ENCODE results near the gene MTG2.

MTG2 gene

DNA sequence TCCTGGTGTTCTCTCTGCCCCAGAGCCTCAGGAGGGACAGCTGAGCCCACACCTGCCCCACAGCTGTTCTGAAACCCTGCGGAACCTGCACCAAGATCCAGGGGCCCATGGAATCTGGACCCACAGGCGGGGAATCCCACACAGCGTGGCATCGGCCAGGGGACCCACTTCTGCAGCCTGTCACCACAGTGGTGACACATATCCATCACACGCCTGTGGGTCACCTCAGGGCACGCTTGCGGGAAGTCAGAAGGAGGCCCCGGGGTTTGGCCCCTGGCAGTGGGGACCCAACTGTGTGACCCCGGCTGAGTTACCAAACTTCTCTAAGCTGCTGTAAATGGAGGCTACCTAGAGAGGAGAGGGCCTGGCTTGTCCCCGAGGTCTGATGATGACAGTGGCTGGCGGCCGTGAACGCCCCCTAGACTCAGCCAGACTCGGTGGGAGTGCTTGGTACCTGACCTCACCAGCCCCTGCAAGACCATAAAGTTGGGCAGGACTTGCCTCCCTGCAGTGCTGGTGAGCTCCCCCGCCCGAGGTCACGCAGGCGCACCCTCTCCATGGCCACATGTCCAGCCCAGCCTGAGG lies 39.5 kb downstream of the MTG2 start:
- Histone ChIP-seq H3K27me3 (ENCODE audit: insufficient read depth, low read depth, severe bottlenecking) (no peaks in the 10 kb centered on the region), H3K36me3 (peaks cover 10% of the 10 kb centered on the region), H3K27ac (no peak overlapping the region), H3K4me3 (ENCODE audit: low read depth, low read length) (no peak overlapping the region), H3K9me3 (ENCODE audit: severe bottlenecking) (no peaks in the 10 kb centered on the region)
- no peak for DNase-seq
- TF ChIP-seq, protein P1, sequence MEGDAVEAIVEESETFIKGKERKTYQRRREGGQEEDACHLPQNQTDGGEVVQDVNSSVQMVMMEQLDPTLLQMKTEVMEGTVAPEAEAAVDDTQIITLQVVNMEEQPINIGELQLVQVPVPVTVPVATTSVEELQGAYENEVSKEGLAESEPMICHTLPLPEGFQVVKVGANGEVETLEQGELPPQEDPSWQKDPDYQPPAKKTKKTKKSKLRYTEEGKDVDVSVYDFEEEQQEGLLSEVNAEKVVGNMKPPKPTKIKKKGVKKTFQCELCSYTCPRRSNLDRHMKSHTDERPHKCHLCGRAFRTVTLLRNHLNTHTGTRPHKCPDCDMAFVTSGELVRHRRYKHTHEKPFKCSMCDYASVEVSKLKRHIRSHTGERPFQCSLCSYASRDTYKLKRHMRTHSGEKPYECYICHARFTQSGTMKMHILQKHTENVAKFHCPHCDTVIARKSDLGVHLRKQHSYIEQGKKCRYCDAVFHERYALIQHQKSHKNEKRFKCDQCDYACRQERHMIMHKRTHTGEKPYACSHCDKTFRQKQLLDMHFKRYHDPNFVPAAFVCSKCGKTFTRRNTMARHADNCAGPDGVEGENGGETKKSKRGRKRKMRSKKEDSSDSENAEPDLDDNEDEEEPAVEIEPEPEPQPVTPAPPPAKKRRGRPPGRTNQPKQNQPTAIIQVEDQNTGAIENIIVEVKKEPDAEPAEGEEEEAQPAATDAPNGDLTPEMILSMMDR (IDR thresholded peaks at IDR 0.05; ENCODE audit: low read depth, low read length) = no peak

DNA sequence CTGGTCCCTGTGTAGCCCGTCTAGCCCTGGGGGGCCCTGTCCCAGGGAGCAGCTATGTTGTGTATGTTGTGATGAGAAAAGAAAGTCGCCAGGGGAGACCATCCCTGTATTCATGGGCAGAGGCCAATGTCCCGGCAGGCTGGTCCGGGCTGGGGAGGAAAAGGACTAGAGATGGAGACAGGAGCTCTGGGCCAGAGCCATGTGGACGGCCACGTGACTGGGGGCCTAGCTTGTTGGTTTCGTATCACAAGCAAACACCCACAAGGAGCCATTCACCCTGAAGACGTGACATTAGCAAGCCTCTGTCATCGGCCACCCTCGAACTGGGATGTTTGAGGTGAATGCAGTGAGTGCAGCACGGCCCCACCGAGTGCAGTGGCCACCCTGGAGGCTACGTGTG lies 40.1 kb downstream of the MTG2 start:
- no peak overlapping the region for H3K27ac ChIP-seq
- TF ChIP-seq, protein P1 (IDR thresholded peaks at IDR 0.05; ENCODE audit: low read depth, low read length) = no peak
- no peak for DNase-seq

DNA sequence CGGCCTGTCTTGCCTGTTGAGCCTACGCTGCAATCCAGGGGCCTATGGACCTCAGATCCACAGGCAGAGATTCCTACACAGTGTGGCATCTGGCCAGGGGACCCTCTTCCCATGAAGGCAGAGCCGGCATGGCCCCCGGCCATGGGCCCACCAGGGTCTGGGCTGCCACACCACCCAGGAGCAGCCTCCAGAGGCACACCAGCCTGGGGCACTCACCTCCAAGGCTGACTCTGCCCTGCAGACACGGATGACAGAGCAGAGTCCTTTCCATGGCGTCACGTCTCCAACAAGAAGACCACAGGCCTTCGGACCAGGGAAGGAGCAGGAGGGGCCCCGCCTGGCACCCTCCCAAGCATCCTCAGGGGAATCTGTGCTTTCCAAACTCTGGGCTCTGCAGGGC lies 40.7 kb downstream of the MTG2 start:
- no peak for DNase-seq
- H3K27ac ChIP-seq = no peak overlapping the region
- no peaks in the 10 kb centered on the region for H3K36me3 ChIP-seq
- no peaks in the 10 kb centered on the region for H3K27me3 ChIP-seq (ENCODE audit: insufficient read depth, low read depth, severe bottlenecking)
- no peak overlapping the region for H3K4me3 ChIP-seq (ENCODE audit: low read depth, low read length)
- H3K9me3 ChIP-seq (ENCODE audit: severe bottlenecking) = no peaks in the 10 kb centered on the region
- TF ChIP-seq, protein P1 (IDR thresholded peaks at IDR 0.05; ENCODE audit: low read depth, low read length) = no peak

More for the DNA sequence above, 40.1 kb downstream of the MTG2 start:
- H3K27me3 ChIP-seq (ENCODE audit: insufficient read depth, low read depth, severe bottlenecking) = no peaks in the 10 kb centered on the region
- no peak overlapping the region for H3K4me3 ChIP-seq (ENCODE audit: low read depth, low read length)
- no peaks in the 10 kb centered on the region for H3K9me3 ChIP-seq (ENCODE audit: severe bottlenecking)
- H3K36me3 ChIP-seq = peaks cover 4% of the 10 kb centered on the region

DNA sequence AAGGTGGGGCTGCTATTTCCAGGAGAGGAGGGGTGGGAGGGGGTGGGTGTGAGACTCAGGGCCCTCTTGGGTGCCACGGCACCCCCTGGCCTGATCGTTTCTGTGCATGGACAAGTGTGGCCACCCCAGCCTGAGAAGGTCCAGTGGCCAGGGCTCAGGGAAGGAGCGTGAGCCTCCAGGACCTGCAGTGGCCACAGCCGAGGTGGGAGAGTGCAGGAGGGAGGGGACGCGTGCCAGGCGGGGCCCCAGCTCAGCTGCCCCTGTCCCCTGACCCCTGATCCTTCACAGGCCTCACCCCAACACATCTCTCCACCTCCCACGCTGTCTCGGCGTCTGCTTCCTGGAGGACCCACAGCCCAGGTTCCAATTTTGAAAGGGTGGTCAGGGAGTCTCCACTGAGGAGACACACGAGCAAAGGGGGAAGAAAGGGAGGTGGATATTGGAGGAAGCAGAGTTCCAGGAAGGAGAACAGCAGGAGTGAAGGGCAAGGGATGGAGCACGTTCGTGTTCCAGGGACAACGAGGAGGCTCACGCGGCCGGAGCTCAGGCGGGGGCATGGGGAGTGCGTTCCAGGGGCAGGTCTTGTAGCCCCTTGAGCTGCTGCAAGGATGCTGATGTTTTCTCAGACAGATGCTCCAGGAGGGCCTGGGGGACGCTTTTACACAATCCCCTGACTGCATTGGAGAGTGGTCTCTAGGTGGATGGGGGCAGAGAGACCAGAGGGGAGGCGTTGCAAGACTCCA lies 41.5 kb downstream of the MTG2 start:
- no peak for DNase-seq
- Histone ChIP-seq H3K9me3 (ENCODE audit: severe bottlenecking) (no peaks in the 10 kb centered on the region), H3K36me3 (no peaks in the 10 kb centered on the region), H3K27ac (no peak overlapping the region), H3K4me3 (ENCODE audit: low read depth, low read length) (no peak overlapping the region), H3K27me3 (ENCODE audit: insufficient read depth, low read depth, severe bottlenecking) (no peaks in the 10 kb centered on the region)
- TF ChIP-seq, protein P1 (IDR thresholded peaks at IDR 0.05; ENCODE audit: low read depth, low read length) = no peak

DNA sequence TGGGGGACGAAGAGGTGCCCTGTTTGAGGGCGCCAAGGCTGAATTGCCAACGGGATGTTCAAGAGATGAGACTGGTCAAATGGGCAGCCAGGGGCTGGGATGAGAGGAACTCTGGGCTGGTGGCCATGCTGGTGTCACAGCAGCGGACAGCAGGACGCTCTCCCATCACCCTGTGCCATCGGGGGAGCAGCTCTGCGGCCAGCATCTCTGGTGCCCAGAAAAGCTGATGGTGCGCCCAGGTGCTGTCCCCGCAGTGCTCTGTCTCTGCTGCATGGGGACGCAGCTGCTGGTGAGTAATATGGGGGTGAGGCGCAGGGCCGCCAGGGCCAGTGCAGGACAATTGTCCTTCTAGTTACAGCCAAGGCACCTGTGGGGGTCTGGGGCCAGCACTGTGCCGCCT lies 42.2 kb downstream of the MTG2 start:
- Histone ChIP-seq H3K9me3 (ENCODE audit: severe bottlenecking) (no peaks in the 10 kb centered on the region), H3K36me3 (no peaks in the 10 kb centered on the region), H3K27me3 (ENCODE audit: insufficient read depth, low read depth, severe bottlenecking) (no peaks in the 10 kb centered on the region), H3K27ac (no peak overlapping the region), H3K4me3 (ENCODE audit: low read depth, low read length) (no peak overlapping the region)
- DNase-seq = no peak
- TF ChIP-seq, protein P1 (IDR thresholded peaks at IDR 0.05; ENCODE audit: low read depth, low read length) = no peak

Measured in WERI-Rb-1 (cell line).